H1 (cell line): ENCODE measurements around the gene SMTN. TPM values are rescaled to one million over a fixed set of nuclear protein-coding genes. Genes with fewer than 3 reads are reported as not detected.

Experiments used
- CTCF ChIA-PET: fragments of 300-600 bp; sonication (Branson Sonifier 250); formaldehyde crosslinking; loops from one replicate; lab custom pipeline; 2021; ENCODE audit not compliant: partially characterized antibody; lab: Charles Lee
- POLR2A ChIA-PET: fragments of 300-600 bp; sonication (Branson Sonifier 250); formaldehyde crosslinking; loops from one replicate; lab custom pipeline; 2021; ENCODE audit warnings: inconsistent platforms; ENCODE audit not compliant: partially characterized antibody; lab: Charles Lee
- DNase-seq, 2 experiments: peaks; one replicate each; pipeline versions ENCODE4 v3.0.0 to v3.0.0-alpha.2; 2010 to 2022; ENCODE audit warnings: low spot score in 2 of 2, low read depth in 1 of 2, mixed read lengths in 1 of 2
- FAIRE-seq: peaks from 2 replicates; lab custom pipeline; 2011; peaks lifted over from hg19 to GRCh38; lab: Jason Lieb, UNC
- H2AFZ ChIP-seq: 2 replicates; pipeline ENCODE4 v1.8.1; 2012; ENCODE audit warnings: low read length, inconsistent platforms
- H2AK5ac ChIP-seq: 2 replicates; pipeline ENCODE4 v1.6.1; 2013; ENCODE audit warnings: low read depth, low read length
- H2BK120ac ChIP-seq: replicated peaks from 2 replicates; pipeline ENCODE3; 2013; ENCODE audit warnings: low read depth, low read length, inconsistent platforms
- H2BK12ac ChIP-seq: 2 replicates; pipeline ENCODE4 v1.6.1; 2013; ENCODE audit warnings: low read depth, low read length
- H2BK15ac ChIP-seq: 2 replicates; pipeline ENCODE4 v1.6.1; 2013; ENCODE audit warnings: low read length
- H2BK20ac ChIP-seq: 2 replicates; pipeline ENCODE4 v1.6.1; 2013; ENCODE audit warnings: low read length
- H2BK5ac ChIP-seq: 2 replicates; pipeline ENCODE4 v1.6.1; 2013; ENCODE audit warnings: low read depth, low read length
- H3K14ac ChIP-seq: 2 replicates; pipeline ENCODE4 v1.6.1; 2013; ENCODE audit warnings: inconsistent platforms; ENCODE audit not compliant: insufficient read length
- H3K18ac ChIP-seq: 2 replicates; pipeline ENCODE4 v1.6.1; 2013; ENCODE audit warnings: low read length; ENCODE audit errors: extremely low read depth
- H3K23ac ChIP-seq: 2 replicates; pipeline ENCODE4 v1.6.1; 2013; ENCODE audit warnings: inconsistent platforms; ENCODE audit not compliant: insufficient read length
- H3K23me2 ChIP-seq: 2 replicates; pipeline ENCODE4 v1.6.1; 2013; ENCODE audit warnings: low read depth, low read length
- H3K27ac ChIP-seq: 2 replicates; pipeline ENCODE4 v1.6.1; 2011; ENCODE audit warnings: low read depth, low read length, inconsistent platforms
- H3K27me3 ChIP-seq, 4 experiments: replicated peaks in 1 of 4; 1 replicate in 1 of 4; 2 replicates in 3 of 4; pipeline versions ENCODE4 v1.6.1 to v1.8.1; 2011 to 2013; ENCODE audit warnings: low read length in 3 of 4, mild to moderate bottlenecking in 3 of 4, inconsistent platforms in 2 of 4, mixed read lengths in 2 of 4, moderate library complexity in 1 of 4; ENCODE audit not compliant: control insufficient read depth in 3 of 4, insufficient read depth in 3 of 4; ENCODE audit errors: extremely low read depth in 1 of 4
- H3K36me3 ChIP-seq, 4 experiments: 2 replicates each; pipeline versions ENCODE4 v1.6.1 to v1.8.1; 2011 to 2013; ENCODE audit warnings: mild to moderate bottlenecking in 4 of 4, low read length in 3 of 4, moderate library complexity in 2 of 4, control low read depth in 1 of 4, inconsistent platforms in 1 of 4; ENCODE audit not compliant: insufficient read depth in 4 of 4, control insufficient read depth in 2 of 4
- H3K4ac ChIP-seq: replicated peaks from 2 replicates; pipeline ENCODE3; 2013; ENCODE audit warnings: low read length, low read depth, mixed read lengths, inconsistent platforms; ENCODE audit not compliant: insufficient read length
- H3K4me1 ChIP-seq, 4 experiments: replicated peaks in 1 of 4; 1 replicate in 1 of 4; 2 replicates in 3 of 4; pipeline versions ENCODE4 v1.6.1 to v1.8.1; 2011 to 2013; ENCODE audit warnings: low read length in 3 of 4, inconsistent platforms in 2 of 4, mixed read lengths in 1 of 4; ENCODE audit not compliant: insufficient read depth in 4 of 4, control insufficient read depth in 3 of 4
- H3K4me2 ChIP-seq, 2 experiments: 2 replicates each; pipeline versions ENCODE4 v1.6.1 to v1.8.1; 2011 to 2013; ENCODE audit warnings: low read depth in 2 of 2, low read length in 2 of 2, control low read depth in 1 of 2, inconsistent platforms in 1 of 2, mild to moderate bottlenecking in 1 of 2; ENCODE audit not compliant: insufficient read depth in 1 of 2
- H3K4me3 ChIP-seq, 4 experiments: fragments of 200-600, 300-600 bp in 1 of 4; sonication (generic), shearing (Covaris generic), sonication (Bioruptor Twin) in 1 of 4; 2 replicates each; pipeline versions ENCODE4 v1.5.1 to v1.8.1; 2011 to 2016; ENCODE audit warnings: low read length in 4 of 4, low read depth in 3 of 4, control low read depth in 2 of 4, inconsistent platforms in 2 of 4, mild to moderate bottlenecking in 2 of 4, mixed read lengths in 1 of 4, moderate library complexity in 1 of 4; ENCODE audit not compliant: insufficient read depth in 2 of 4; ENCODE audit errors: extremely low read depth in 1 of 4
- H3K56ac ChIP-seq: replicated peaks from 2 replicates; pipeline ENCODE3; 2013; ENCODE audit warnings: low read depth, mild to moderate bottlenecking, mixed read lengths, low read length, inconsistent platforms; ENCODE audit not compliant: insufficient read length
- H3K79me1 ChIP-seq: 2 replicates; pipeline ENCODE4 v1.6.1; 2013; ENCODE audit warnings: low read depth, low read length, control low read depth
- H3K79me2 ChIP-seq, 2 experiments: 2 replicates each; pipeline versions ENCODE4 v1.6.1 to v1.8.1; 2012 to 2013; ENCODE audit warnings: low read length in 2 of 2, mild to moderate bottlenecking in 2 of 2, inconsistent platforms in 1 of 2; ENCODE audit not compliant: insufficient read depth in 2 of 2, control insufficient read depth in 1 of 2
- H3K9ac ChIP-seq, 4 experiments: replicated peaks in 1 of 4; 1 replicate in 1 of 4; 2 replicates in 3 of 4; pipeline versions ENCODE4 v1.6.1 to v1.8.1; 2011 to 2013; ENCODE audit warnings: low read depth in 3 of 4, low read length in 3 of 4, control low read depth in 2 of 4, mild to moderate bottlenecking in 2 of 4, moderate library complexity in 2 of 4, inconsistent platforms in 1 of 4; ENCODE audit errors: extremely low read depth in 1 of 4
- H3K9me3 ChIP-seq, 2 experiments: 2 replicates each; pipeline versions ENCODE4 v1.6.1 to v1.8.1; 2012 to 2013; ENCODE audit warnings: mild to moderate bottlenecking in 2 of 2, moderate library complexity in 2 of 2, control low read depth in 1 of 2, inconsistent platforms in 1 of 2, low read depth in 1 of 2, low read length in 1 of 2, mixed read lengths in 1 of 2; ENCODE audit not compliant: insufficient read depth in 2 of 2
- H4K20me1 ChIP-seq, 2 experiments: replicated peaks in 1 of 2; 2 replicates each; pipeline versions ENCODE3 to v1.8.1; 2011 to 2013; ENCODE audit warnings: inconsistent platforms in 2 of 2, low read length in 2 of 2, mild to moderate bottlenecking in 1 of 2; ENCODE audit not compliant: insufficient read depth in 2 of 2, control insufficient read depth in 1 of 2
- H4K5ac ChIP-seq: 2 replicates; pipeline ENCODE4 v1.6.1; 2013; ENCODE audit warnings: low read length, low read depth, mixed read lengths, inconsistent platforms; ENCODE audit not compliant: insufficient read length
- H4K8ac ChIP-seq: 2 replicates; pipeline ENCODE4 v1.8.0; 2013; ENCODE audit warnings: mild to moderate bottlenecking, moderate library complexity, low read length, inconsistent platforms; ENCODE audit not compliant: insufficient read depth; ENCODE audit errors: extremely low read depth
- H4K91ac ChIP-seq: replicated peaks from 2 replicates; pipeline ENCODE3; 2013; ENCODE audit warnings: low read length, mixed read lengths, inconsistent platforms; ENCODE audit not compliant: insufficient read length
- KDM1A ChIP-seq: fragments of 200-600, 300-600 bp; sonication (generic); IDR thresholded peaks from 2 replicates; pipeline ENCODE4 v1.7.1; 2016; ENCODE audit warnings: mild to moderate bottlenecking, low read length, borderline replicate concordance
- POLR2AphosphoS5 ChIP-seq: IDR thresholded peaks from 2 replicates; pipeline ENCODE4 v1.6.1; 2011; ENCODE audit warnings: low read depth, low read length
- SP1 ChIP-seq: IDR thresholded peaks from 2 replicates; pipeline ENCODE4 v1.6.1; 2011; ENCODE audit warnings: low read depth, low read length
- WGBS, 2 experiments: shearing (Covaris generic) in 1 of 2; methylation state at CpG; one replicate each; pipeline versions ENCODE4 v1.1.6 to v1.1.7; 2013 to 2015; ENCODE audit warnings: low lambda C conversion rate in 2 of 2, mixed read lengths in 2 of 2, inconsistent platforms in 1 of 2, low coverage in 1 of 2, missing lambda C conversion rate in 1 of 2; ENCODE audit not compliant: insufficient replicate concordance in 2 of 2, insufficient coverage in 1 of 2, insufficient read length in 1 of 2; ENCODE audit errors: extremely low coverage in 1 of 2, missing lambda C conversion rate in 1 of 2; 5-methylcytosine and 5-hydroxymethylcytosine counted together
- polyA plus RNA-seq, 7 experiments: library from polyadenylated mRNA; depleted of rRNA in 3 of 7; stranded (reverse) in 5 of 7; unstranded in 2 of 7; fragments of >200 nt in 5 of 7; fragments of 200-250 nt in 2 of 7; gene quantifications; 1 replicate in 5 of 7; 2 replicates in 1 of 7; 4 replicates in 1 of 7; pipeline versions ENCODE4 v1.2.1 to v1.2.3, GENCODE V29; 2011 to 2013; ENCODE audit warnings: missing spikeins in 2 of 7, mixed read lengths in 2 of 7
- total RNA-seq: library from RNA; stranded (reverse); fragmentation: NEBNext Ultra II Directional; extraction: Animal tissue kit (Norgen Biotek cat#: 25700); gene quantifications from 2 replicates; pipeline ENCODE4 v1.2.1, GENCODE V29; 2021

Gene SMTN
- total and polyA plus RNA-seq, 2 of the 8 experiments (the other 6 are each of a cell fraction or from before 2014, with no cell fraction given): 12.3 to 20.8 TPM

- H3K4me3 ChIP-seq: no peak overlapping the region; a peak in 1 of 8 replicates
- no peaks in the 10 kb centered on the region for H4K20me1 ChIP-seq
- no peaks in the 10 kb centered on the region for H3K23me2 ChIP-seq
- no peaks in the 10 kb centered on the region for H3K36me3 ChIP-seq
- 86% methylated on average over 6 of the region's 6 CpGs; no CpG with 5 or more reads in 1 of the 2 experiments for WGBS, 2 experiments
- DNase-seq: no peak
- no peak overlapping the region for H4K8ac ChIP-seq
- no peak overlapping the region for H2AK5ac ChIP-seq
- H3K4me1 ChIP-seq: no peaks in the 10 kb centered on the region
- no peak overlapping the region for H3K4ac ChIP-seq
- no peak overlapping the region for H4K91ac ChIP-seq
- no peaks in the 10 kb centered on the region for H3K9me3 ChIP-seq
- no peak overlapping the region for H3K9ac ChIP-seq
- H3K14ac ChIP-seq: no peak overlapping the region
- no peak for FAIRE-seq
- POLR2A ChIA-PET: interaction anchor here (0.6 to 1.7 kb wide), 7 partner anchors 15 to 123 kb away, joined by 3 to 9 read pairs (median 4); partner anchors contain the start of genes MORC2, SMTN and TUG1
- H3K27me3 ChIP-seq: no peaks in the 10 kb centered on the region
- peak overlapping the region; percentile 60 for H2AFZ ChIP-seq
- H3K79me2 ChIP-seq: no peaks in the 10 kb centered on the region
- H3K4me2 ChIP-seq: no peak overlapping the region
- H2BK12ac ChIP-seq: no peak overlapping the region
- no peak overlapping the region for H3K27ac ChIP-seq
- no peak overlapping the region for H3K23ac ChIP-seq
- H3K56ac ChIP-seq: no peak overlapping the region
- H3K18ac ChIP-seq: no peak overlapping the region
- H2BK120ac ChIP-seq: no peak overlapping the region
- H4K5ac ChIP-seq: no peak overlapping the region
- no peak overlapping the region for H2BK15ac ChIP-seq
- no peaks in the 10 kb centered on the region for H3K79me1 ChIP-seq
- CTCF ChIA-PET: interaction anchor here (1.2 to 1.5 kb wide), 7 partner anchors 18 to 158 kb away, joined by 3 to 6 read pairs (median 3); no protein-coding TSS in a partner anchor
- no peak overlapping the region for H2BK20ac ChIP-seq
- H2BK5ac ChIP-seq: no peak overlapping the region
- TF ChIP-seq SP1: no peak
- no peak for TF ChIP-seq KDM1A
- TF ChIP-seq POLR2AphosphoS5: no peak
Observed at GRCh38 chr22:31064369-31064768, 16.7 kb upstream of the SMTN start.
